HG03097 (cell line): ENCODE results near the gene VWF.

Experiments used
- ATAC-seq: cut with Tn5 transposase; IDR thresholded peaks from one replicate; pipeline ENCODE4 v1.9.1; 2021; ENCODE audit not compliant: unreplicated experiment, low FRiP score

VWF gene

GRCh38 chr12:6080149-6081045 lies 44.1 kb downstream of the VWF start:
- ATAC-seq, result no peak

DNA sequence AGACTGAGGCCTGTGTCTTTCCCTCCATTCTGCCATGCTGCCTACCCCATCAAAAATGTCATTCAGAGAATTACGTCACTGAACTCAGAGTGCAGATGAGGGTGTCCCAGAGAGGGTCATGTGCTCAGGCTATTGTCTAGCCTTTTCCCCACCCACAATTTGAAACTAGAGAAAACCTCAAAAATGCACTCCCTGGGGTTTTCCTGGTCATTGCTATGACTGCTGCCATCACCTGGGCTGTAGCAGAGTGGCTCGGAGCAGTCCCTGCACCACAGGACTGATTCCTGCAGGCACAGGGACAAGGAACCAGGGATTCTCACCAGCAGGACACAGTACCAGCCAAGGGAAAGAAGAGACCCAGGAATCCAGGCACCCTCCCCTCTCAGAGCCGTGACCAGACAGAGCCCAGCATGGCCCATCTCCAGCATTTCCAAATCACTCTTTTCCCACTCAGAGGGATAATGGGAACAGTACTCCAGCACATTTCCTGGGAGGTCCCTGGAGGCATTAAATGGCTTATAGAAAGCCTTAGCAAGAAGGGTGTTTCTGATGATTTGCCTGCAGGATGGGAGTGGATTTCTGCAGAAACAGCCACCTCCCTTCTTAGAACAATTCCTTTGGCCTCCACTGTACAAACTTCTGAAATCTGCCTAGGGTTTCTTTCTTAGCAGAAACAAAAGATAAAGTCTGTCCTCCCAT lies 45.9 kb downstream of the VWF start:
- no peak for ATAC-seq

DNA sequence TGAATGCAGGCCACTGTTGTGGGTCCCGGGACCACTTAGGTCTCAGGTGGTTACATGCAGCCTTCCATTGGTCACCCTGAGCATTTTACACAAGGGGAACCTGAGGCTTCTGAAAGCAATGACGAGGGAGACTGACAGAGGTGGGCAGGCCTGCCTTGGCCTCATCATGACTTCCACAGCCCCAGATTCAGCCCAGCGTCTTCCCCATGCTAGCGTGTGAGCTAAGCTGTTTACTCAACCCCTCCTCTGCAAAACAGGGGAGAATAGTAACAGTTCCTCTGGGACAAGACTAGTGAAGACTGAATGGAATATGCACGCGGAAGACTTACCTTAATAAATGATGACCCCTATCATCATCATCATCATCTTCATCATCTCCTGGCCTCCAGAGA lies 46.8 kb downstream of the VWF start:
- no peak for ATAC-seq

- ATAC-seq, result no peak
Observed at GRCh38 chr12:6076776-6077691, 47.4 kb downstream of the VWF start.

- no peak for ATAC-seq
Observed at GRCh38 chr12:6076346-6076745, 48.1 kb downstream of the VWF start.

GRCh38 chr12:6074979-6075585 lies 49.4 kb downstream of the VWF start:
- ATAC-seq, result no peak

- ATAC-seq, result no peak
Observed at GRCh38 chr12:6074427-6074826, 50.0 kb downstream of the VWF start.

DNA sequence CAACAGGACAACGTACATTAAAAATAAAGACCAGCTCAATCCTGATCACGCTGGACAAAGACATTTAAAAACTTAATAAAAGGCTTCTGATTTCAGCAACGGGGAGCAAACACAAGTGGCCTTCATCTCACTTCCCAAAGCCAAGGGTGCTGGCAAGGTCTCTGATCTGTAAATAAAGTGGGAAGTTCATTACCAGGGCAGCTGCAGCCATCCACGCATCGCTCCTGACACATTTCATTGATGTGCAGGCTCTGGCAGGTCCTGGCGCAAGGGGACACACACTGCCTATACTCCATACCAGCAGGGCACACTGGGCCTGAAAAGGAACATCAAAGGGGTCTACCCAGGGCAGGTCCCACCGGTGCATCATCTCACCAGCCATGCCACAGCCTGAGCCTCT lies 51.0 kb downstream of the VWF start:
- ATAC-seq, result no peak

- no peak for ATAC-seq
Observed at GRCh38 chr12:6072302-6072752, 52.1 kb downstream of the VWF start.

- ATAC-seq, result no peak
Observed at GRCh38 chr12:6071589-6071988, 52.9 kb downstream of the VWF start.

- ATAC-seq, result no peak
Observed at GRCh38 chr12:6070472-6071257, 53.8 kb downstream of the VWF start.

- ATAC-seq, result no peak
Observed at GRCh38 chr12:6069437-6070093, 54.9 kb downstream of the VWF start.

GRCh38 chr12:6068227-6068626 lies 56.2 kb downstream of the VWF start:
- ATAC-seq, result no peak

DNA sequence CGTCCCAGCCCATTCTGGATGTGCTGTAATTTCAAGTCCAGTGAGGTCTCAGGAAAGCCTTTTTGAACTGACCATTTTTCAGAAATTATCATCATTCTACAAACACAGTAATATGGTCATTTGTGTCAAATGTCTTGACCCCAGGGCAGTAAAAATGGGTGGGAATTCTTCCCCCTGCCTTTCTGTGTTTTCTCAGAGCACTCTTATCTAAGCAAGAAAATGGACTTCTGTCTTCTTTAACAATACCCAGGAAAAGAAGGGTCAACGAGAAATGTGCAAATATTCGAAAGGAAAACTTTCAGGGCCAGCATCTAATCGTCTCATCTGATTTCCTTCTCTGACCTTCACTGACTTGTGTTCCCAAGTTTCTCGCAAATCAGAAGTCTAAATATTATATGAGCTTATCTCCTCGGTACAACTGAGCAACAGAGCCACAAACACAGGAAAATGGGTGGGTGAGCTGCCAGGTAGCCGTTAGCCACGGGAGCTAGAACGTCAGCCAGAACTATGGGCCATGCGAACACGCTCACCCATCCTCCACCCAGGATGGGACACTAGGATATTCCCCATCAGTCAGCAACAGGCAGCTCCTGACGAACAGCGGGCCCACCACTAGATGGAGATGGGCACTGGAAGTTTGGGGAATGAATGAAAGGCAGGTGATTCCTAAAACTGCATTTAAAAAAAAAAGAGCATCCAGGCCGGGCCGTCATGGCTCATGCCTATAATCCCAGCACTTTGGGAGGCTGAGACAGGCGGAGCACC lies 57.1 kb downstream of the VWF start:
- ATAC-seq, result no peak

GRCh38 chr12:6066651-6067050 lies 57.8 kb downstream of the VWF start:
- no peak for ATAC-seq

GRCh38 chr12:6065863-6066199 lies 58.6 kb downstream of the VWF start:
- no peak for ATAC-seq

DNA sequence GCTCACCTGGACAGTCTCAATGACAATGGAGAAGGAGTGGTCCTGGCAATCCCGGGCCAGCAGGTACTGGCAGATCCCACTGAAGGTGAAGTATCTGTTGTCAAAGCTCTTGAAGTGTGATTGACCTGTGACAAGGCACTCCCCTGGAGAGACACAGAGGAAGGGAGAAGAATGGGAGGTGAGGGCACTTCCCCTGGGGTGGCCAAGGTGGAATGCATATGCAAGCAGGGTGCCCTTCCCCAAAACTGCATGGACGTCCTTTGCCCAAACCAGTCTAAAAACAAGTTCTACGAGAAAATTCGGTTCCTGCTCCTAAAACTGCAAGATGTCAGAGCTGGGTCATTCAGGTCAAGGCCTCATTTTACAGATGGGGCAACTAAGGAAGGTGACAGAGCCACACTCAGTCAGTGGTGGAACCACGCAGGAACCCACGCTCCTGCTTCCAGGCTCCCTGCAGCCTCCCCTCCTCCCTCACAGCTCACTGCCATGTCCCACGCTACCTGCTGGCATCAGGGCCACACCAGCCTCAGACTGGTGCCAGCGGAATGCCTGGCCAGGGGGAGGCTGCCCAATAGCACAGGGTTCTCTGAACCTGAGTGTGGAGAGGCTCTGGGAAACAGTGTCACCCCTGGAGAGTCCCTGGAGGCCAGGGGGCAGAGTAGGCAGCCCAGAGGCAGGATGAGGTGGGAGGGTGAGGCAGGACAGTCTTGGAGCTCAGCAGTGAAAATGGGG lies 59.2 kb downstream of the VWF start:
- ATAC-seq, result no peak
